ENCODE measurements around the gene LRRC71. TPM values are rescaled to one million over a fixed set of nuclear protein-coding genes. Genes with fewer than 3 reads are reported as not detected.
A peak's percentile ranks its signal among the peaks of the same experiment; 100 is the strongest.

Gene LRRC71
- total RNA-seq, 4 donors from 2014 or later = not detected

DNA sequence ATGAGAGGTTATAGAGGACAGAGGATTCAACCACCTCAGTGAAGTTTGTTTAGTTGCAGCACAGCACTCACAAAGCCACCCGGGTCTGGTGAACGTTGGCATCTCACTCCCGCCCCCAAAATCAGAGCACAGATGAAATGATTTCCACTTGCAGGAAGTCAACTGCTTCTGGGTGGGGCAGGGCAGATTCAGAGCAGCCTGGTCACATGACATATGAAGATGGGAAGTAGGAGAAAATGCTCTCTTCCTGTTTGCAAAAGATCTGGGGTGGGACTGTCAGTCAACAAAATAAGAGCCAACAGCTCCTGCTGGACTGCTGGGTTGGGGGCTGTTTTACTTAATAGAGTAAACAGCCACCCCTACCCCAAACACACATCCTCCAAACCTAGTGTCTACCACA is 43.2 kb downstream of the LRRC71 start:
- DNase-seq = peak in 1 of 3 donors; percentile 21
- H3K36me3 ChIP-seq = peaks cover 0 to 81% (median 0%) of the 10 kb centered on the region in 3 donors

DNA sequence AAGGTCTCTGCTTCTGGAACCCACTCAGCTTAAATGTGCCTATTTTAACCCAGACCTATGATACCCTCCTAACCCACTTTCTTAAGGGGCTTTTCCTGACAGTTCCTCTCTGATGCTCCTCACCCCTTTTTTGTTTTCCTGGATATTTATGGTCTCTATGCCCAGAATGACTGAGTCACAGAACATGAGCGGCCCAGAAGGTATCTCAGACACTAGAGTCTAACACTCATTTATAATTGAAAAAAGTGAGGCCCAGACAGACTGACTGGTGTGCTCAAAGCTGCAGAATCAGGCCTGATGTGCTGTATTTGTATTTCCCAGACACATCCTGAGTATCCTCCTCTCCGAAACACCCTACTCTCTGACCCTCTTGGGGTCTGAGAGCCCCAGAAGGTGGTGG is 44.0 kb downstream of the LRRC71 start:
- H3K9me3 ChIP-seq = no peaks in the 10 kb centered on the region
- peaks cover 0 to 80% (median 0%) of the 10 kb centered on the region in 3 donors for H3K36me3 ChIP-seq
- no peak for TF ChIP-seq POLR2A (IDR thresholded peaks at IDR 0.05)
- TF ChIP-seq, protein P1, sequence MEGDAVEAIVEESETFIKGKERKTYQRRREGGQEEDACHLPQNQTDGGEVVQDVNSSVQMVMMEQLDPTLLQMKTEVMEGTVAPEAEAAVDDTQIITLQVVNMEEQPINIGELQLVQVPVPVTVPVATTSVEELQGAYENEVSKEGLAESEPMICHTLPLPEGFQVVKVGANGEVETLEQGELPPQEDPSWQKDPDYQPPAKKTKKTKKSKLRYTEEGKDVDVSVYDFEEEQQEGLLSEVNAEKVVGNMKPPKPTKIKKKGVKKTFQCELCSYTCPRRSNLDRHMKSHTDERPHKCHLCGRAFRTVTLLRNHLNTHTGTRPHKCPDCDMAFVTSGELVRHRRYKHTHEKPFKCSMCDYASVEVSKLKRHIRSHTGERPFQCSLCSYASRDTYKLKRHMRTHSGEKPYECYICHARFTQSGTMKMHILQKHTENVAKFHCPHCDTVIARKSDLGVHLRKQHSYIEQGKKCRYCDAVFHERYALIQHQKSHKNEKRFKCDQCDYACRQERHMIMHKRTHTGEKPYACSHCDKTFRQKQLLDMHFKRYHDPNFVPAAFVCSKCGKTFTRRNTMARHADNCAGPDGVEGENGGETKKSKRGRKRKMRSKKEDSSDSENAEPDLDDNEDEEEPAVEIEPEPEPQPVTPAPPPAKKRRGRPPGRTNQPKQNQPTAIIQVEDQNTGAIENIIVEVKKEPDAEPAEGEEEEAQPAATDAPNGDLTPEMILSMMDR (IDR thresholded peaks at IDR 0.05) = no peak
- H3K27me3 ChIP-seq = no peaks in the 10 kb centered on the region
- H3K4me1 ChIP-seq = no peaks in the 10 kb centered on the region
- no peak for DNase-seq
- no peak overlapping the region for H3K4me3 ChIP-seq
- no peak overlapping the region for H3K27ac ChIP-seq

More for the DNA sequence above, 43.2 kb downstream of the LRRC71 start:
- TF ChIP-seq, protein P1 (IDR thresholded peaks at IDR 0.05) = no peak
- no peak for TF ChIP-seq POLR2A (IDR thresholded peaks at IDR 0.05)
- H3K4me1 ChIP-seq = no peaks in the 10 kb centered on the region
- no peak overlapping the region for H3K4me3 ChIP-seq
- H3K27ac ChIP-seq = no peak overlapping the region
- no peaks in the 10 kb centered on the region for H3K9me3 ChIP-seq
- no peaks in the 10 kb centered on the region for H3K27me3 ChIP-seq

DNA sequence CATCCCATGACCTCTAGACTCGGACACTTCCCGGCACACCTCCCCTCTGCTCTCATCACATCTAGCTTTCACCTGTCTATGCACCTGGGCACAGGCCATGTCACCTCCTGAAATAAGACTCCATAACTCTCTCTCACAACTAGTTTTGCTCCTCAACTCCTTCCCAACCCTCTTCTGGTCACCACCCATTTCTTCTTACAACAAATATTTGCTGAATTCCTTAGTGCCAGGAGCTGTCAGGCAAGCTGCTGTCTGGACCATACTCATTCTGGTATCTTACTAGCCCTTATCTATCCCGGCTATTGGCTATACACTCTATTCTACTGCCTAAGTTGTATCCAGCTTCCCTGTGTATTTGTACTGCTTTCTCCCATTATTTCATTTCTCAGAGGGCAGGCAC is 49.1 kb downstream of the LRRC71 start:
- no peak overlapping the region for H3K4me3 ChIP-seq
- no peaks in the 10 kb centered on the region for H3K4me1 ChIP-seq
- TF ChIP-seq, protein P1 (IDR thresholded peaks at IDR 0.05) = no peak
- TF ChIP-seq POLR2A (IDR thresholded peaks at IDR 0.05) = no peak
- no peak for DNase-seq
- no peak overlapping the region for H3K27ac ChIP-seq
- H3K27me3 ChIP-seq = no peaks in the 10 kb centered on the region
- no peaks in the 10 kb centered on the region for H3K9me3 ChIP-seq
- H3K36me3 ChIP-seq = peaks cover 0 to 68% (median 0%) of the 10 kb centered on the region in 3 donors

DNA sequence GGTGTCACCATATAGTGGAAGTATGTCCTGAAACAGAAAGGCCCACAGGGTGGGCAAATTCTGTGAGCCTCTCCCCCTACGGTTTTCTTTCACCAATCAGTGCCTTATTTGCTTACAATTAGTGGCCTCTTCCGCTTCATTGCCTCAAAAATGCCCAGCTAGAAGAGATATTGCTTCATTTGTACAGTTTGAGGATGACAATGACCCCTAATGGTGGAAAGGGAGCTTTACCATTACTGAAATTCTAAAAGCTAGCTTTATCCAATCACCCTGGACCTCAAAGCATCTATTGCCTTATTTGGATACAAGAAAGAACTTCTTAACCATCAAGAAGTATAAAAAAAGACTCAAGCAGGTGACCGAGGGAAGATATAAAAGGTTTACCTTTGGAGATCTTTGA is 49.6 kb downstream of the LRRC71 start:
- DNase-seq = no peak
- no peaks in the 10 kb centered on the region for H3K27me3 ChIP-seq
- no peak overlapping the region for H3K4me3 ChIP-seq
- H3K9me3 ChIP-seq = no peaks in the 10 kb centered on the region
- TF ChIP-seq, protein P1 (IDR thresholded peaks at IDR 0.05) = no peak
- no peak for TF ChIP-seq POLR2A (IDR thresholded peaks at IDR 0.05)
- H3K36me3 ChIP-seq = peaks cover 0 to 73% (median 0%) of the 10 kb centered on the region in 3 donors
- no peaks in the 10 kb centered on the region for H3K4me1 ChIP-seq
- H3K27ac ChIP-seq = no peak overlapping the region

DNA sequence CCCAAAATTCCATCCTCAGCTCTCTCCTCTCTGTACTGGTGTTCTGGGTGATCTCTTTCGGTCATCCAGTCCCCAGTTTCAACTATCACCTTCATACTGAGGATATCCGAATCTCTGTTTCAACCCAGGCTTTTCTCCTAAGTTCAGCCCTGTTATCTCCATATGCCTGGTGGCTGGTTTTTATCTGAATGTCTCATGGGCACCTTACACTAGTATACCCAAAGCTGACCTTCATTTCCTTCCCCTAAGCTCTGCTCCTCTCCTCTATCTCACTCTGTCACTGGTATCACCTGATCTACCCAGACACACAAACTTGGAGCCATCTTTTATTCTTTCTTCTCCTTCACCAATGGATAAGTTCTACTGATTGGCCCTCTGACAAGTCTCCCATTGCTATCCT is 53.0 kb downstream of the LRRC71 start:
- no peak for DNase-seq
- Histone ChIP-seq H3K9me3 (no peaks in the 10 kb centered on the region), H3K27me3 (no peaks in the 10 kb centered on the region), H3K4me3 (no peak overlapping the region), H3K27ac (no peak overlapping the region), H3K4me1 (no peaks in the 10 kb centered on the region), H3K36me3 (peaks cover 0 to 78% (median 0%) of the 10 kb centered on the region in 3 donors)
- TF ChIP-seq, protein P1 (IDR thresholded peaks at IDR 0.05) = no peak
- TF ChIP-seq POLR2A (IDR thresholded peaks at IDR 0.05) = no peak

DNA sequence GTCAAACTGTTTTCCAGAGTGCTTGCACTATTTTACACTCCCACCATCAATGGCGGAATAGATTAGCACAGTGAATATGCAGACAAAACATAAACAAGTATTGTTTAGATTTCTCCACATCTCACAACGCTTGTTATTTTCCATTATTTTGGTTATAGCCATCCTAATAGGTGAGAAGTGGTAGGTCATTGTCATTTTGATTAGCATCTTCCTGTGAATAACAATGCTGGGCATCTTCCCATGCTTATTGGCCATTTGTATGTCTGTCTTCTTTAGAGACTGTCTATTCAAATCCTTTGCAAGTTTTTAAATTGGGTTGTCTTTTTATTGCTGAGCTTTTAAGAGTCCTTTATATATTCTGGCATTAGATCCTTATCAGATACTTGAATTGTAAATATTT is 54.7 kb downstream of the LRRC71 start:
- DNase-seq = no peak
- H3K27me3 ChIP-seq = no peaks in the 10 kb centered on the region
- H3K36me3 ChIP-seq = peaks cover 0 to 76% (median 0%) of the 10 kb centered on the region in 3 donors
- no peaks in the 10 kb centered on the region for H3K9me3 ChIP-seq
- no peak for TF ChIP-seq POLR2A (IDR thresholded peaks at IDR 0.05)
- TF ChIP-seq, protein P1 (IDR thresholded peaks at IDR 0.05) = no peak
- no peaks in the 10 kb centered on the region for H3K4me1 ChIP-seq
- no peak overlapping the region for H3K4me3 ChIP-seq
- no peak overlapping the region for H3K27ac ChIP-seq

All from Peyer's patch (tissue), 4 donors.